ENCODE data around the gene NPAS3. TPM values are rescaled to one million over a fixed set of nuclear protein-coding genes. Genes with fewer than 3 reads are reported as not detected.

NPAS3 gene
- total RNA-seq, 1 donor from 2014 or later: not detected

- peaks cover 5% of the 10 kb centered on the region for H3K27me3 Mint-ChIP-seq (ENCODE audit: insufficient read depth, low read depth)
- Histone ChIP-seq H3K79me2 (ENCODE audit: low read depth) (no peaks in the 10 kb centered on the region), H3K9ac (no peak overlapping the region), H3K4me1 (peaks cover 11% of the 10 kb centered on the region), H3K36me3 (no peaks in the 10 kb centered on the region), H3K4me3 (no peak overlapping the region), H2AFZ (replicated peaks) (no peak overlapping the region), H3F3A (ENCODE audit: low read depth) (no peaks in the 10 kb centered on the region), H3K27me3 (no peaks in the 10 kb centered on the region), H3K9me3 (ENCODE audit: low read depth) (no peaks in the 10 kb centered on the region), H3K4me2 (no peak overlapping the region), H4K20me1 (ENCODE audit: low read depth) (no peaks in the 10 kb centered on the region), H3K27ac (no peak overlapping the region)
- H3K4me1 Mint-ChIP-seq: peaks cover 19% of the 10 kb centered on the region
- H3K36me3 Mint-ChIP-seq: peaks cover 9% of the 10 kb centered on the region
- no peak overlapping the region for H3K27ac Mint-ChIP-seq
- TF ChIP-seq EZH2phosphoT487 (IDR thresholded peaks at IDR 0.05): no peak
- TF ChIP-seq CTCF (IDR thresholded peaks at IDR 0.05): no peak
- TF ChIP-seq EZH2 (IDR thresholded peaks at IDR 0.05): no peak
- H3K9me3 Mint-ChIP-seq: no peaks in the 10 kb centered on the region
- no peak for DNase-seq (ENCODE audit: low spot score)
- no peak overlapping the region for H3K4me3 Mint-ChIP-seq
These were observed 742.2 kb downstream of the NPAS3 start for GRCh38 chr14:33680873-33681272.

GRCh38 chr14:33682760-33683159, 744.1 kb downstream of the NPAS3 start:
- H3K4me1 ChIP-seq: peaks cover 4% of the 10 kb centered on the region
- no peaks in the 10 kb centered on the region for H3K36me3 ChIP-seq
- Mint-ChIP-seq H3K4me3 (no peak overlapping the region), H3K27ac (no peak overlapping the region), H3K36me3 (peaks cover 5% of the 10 kb centered on the region), H3K4me1 (peaks cover 20% of the 10 kb centered on the region), H3K9me3 (no peaks in the 10 kb centered on the region), H3K27me3 (ENCODE audit: insufficient read depth, low read depth) (peaks cover 8% of the 10 kb centered on the region)
- no peak overlapping the region for H3K27ac ChIP-seq
- H3K79me2 ChIP-seq (ENCODE audit: low read depth): no peaks in the 10 kb centered on the region
- no peak overlapping the region for H2AFZ ChIP-seq (replicated peaks)
- no peak for DNase-seq (ENCODE audit: low spot score)
- H3K9ac ChIP-seq: no peak overlapping the region
- H3K4me2 ChIP-seq: no peak overlapping the region
- no peaks in the 10 kb centered on the region for H4K20me1 ChIP-seq (ENCODE audit: low read depth)
- no peak for TF ChIP-seq EZH2 (IDR thresholded peaks at IDR 0.05)
- no peaks in the 10 kb centered on the region for H3K9me3 ChIP-seq (ENCODE audit: low read depth)
- no peaks in the 10 kb centered on the region for H3F3A ChIP-seq (ENCODE audit: low read depth)
- no peaks in the 10 kb centered on the region for H3K27me3 ChIP-seq
- no peak overlapping the region for H3K4me3 ChIP-seq

GRCh38 chr14:33685026-33685425, 746.3 kb downstream of the NPAS3 start:
- no peak for DNase-seq (ENCODE audit: low spot score)
- TF ChIP-seq EZH2 (IDR thresholded peaks at IDR 0.05) (no peak), CTCF (IDR thresholded peaks at IDR 0.05) (no peak), EZH2phosphoT487 (IDR thresholded peaks at IDR 0.05) (no peak)
- Histone ChIP-seq H3K4me3 (no peak overlapping the region), H3K9me3 (ENCODE audit: low read depth) (no peaks in the 10 kb centered on the region), H3K36me3 (no peaks in the 10 kb centered on the region), H3K27ac (no peak overlapping the region), H3K4me1 (peaks cover 6% of the 10 kb centered on the region), H3K27me3 (no peaks in the 10 kb centered on the region), H3K9ac (no peak overlapping the region), H3K4me2 (no peak overlapping the region), H4K20me1 (ENCODE audit: low read depth) (no peaks in the 10 kb centered on the region), H3K79me2 (ENCODE audit: low read depth) (no peaks in the 10 kb centered on the region), H2AFZ (replicated peaks) (no peak overlapping the region), H3F3A (ENCODE audit: low read depth) (no peaks in the 10 kb centered on the region)
- Mint-ChIP-seq H3K27me3 (ENCODE audit: insufficient read depth, low read depth) (peaks cover 8% of the 10 kb centered on the region), H3K4me1 (peaks cover 11% of the 10 kb centered on the region), H3K27ac (no peak overlapping the region), H3K36me3 (peaks cover 2% of the 10 kb centered on the region), H3K4me3 (no peak overlapping the region), H3K9me3 (no peaks in the 10 kb centered on the region)

- H3K36me3 Mint-ChIP-seq: peaks cover 2% of the 10 kb centered on the region
- peaks cover 8% of the 10 kb centered on the region for H3K27me3 Mint-ChIP-seq (ENCODE audit: insufficient read depth, low read depth)
- no peak overlapping the region for H3K9ac ChIP-seq
- H3K27ac ChIP-seq: no peak overlapping the region
- no peak for DNase-seq (ENCODE audit: low spot score)
- peaks cover 10% of the 10 kb centered on the region for H3K4me1 Mint-ChIP-seq
- H3K79me2 ChIP-seq (ENCODE audit: low read depth): no peaks in the 10 kb centered on the region
- no peaks in the 10 kb centered on the region for H3K36me3 ChIP-seq
- H3K9me3 ChIP-seq (ENCODE audit: low read depth): no peaks in the 10 kb centered on the region
- no peak overlapping the region for H3K4me3 ChIP-seq
- H3K27me3 ChIP-seq: no peaks in the 10 kb centered on the region
- H3K27ac Mint-ChIP-seq: no peak overlapping the region
- no peak overlapping the region for H2AFZ ChIP-seq (replicated peaks)
- no peak overlapping the region for H3K4me2 ChIP-seq
- H3F3A ChIP-seq (ENCODE audit: low read depth): no peaks in the 10 kb centered on the region
- no peak overlapping the region for H3K4me3 Mint-ChIP-seq
- H3K4me1 ChIP-seq: peaks cover 5% of the 10 kb centered on the region
- no peaks in the 10 kb centered on the region for H3K9me3 Mint-ChIP-seq
- TF ChIP-seq EZH2 (IDR thresholded peaks at IDR 0.05): no peak
- H4K20me1 ChIP-seq (ENCODE audit: low read depth): no peaks in the 10 kb centered on the region
These were observed 747.0 kb downstream of the NPAS3 start for GRCh38 chr14:33685698-33686097.
